ENCODE data around the gene NKAIN1. TPM values are rescaled to one million over a fixed set of nuclear protein-coding genes. Genes with fewer than 3 reads are reported as not detected.
"Not testable (repeated sequence)": the region's sequence is repeated elsewhere in the genome, so short reads cannot be mapped to it uniquely, and the experiment has no call there.

The NKAIN1 gene
- total RNA-seq, 1 experiment from 2014 or later = 36.8 TPM

DNA sequence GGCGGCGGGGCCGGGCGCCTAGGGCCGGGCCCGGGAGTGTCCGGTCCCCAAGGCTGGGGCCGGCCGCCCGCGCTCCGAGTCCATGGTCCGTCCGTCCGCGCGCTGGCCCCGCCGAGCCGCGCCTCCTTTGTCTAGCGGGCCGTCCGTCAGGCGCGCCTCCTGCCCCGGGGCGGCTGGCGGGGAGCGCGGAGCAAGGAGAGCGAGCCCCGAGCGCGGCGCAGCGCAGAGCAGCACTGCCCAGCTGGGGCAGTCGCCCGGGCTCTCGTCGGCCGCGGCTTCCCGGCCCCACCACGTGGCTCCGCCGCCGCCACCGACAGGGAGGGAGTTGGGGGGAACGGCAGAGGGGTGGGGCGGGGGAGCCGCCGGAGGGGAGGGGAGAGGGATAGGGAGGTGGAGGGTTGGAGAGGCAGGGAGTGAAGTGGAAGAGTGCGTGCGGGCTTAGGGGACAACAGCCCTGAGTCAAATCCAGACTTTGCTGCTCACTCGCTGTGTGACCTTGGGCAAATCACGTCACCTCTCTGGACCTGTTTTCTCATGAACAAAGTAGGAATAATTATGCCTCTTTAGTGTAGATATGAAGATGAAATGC, at the start of gene NKAIN1 (continued):
- TF ChIP-seq, protein P1, sequence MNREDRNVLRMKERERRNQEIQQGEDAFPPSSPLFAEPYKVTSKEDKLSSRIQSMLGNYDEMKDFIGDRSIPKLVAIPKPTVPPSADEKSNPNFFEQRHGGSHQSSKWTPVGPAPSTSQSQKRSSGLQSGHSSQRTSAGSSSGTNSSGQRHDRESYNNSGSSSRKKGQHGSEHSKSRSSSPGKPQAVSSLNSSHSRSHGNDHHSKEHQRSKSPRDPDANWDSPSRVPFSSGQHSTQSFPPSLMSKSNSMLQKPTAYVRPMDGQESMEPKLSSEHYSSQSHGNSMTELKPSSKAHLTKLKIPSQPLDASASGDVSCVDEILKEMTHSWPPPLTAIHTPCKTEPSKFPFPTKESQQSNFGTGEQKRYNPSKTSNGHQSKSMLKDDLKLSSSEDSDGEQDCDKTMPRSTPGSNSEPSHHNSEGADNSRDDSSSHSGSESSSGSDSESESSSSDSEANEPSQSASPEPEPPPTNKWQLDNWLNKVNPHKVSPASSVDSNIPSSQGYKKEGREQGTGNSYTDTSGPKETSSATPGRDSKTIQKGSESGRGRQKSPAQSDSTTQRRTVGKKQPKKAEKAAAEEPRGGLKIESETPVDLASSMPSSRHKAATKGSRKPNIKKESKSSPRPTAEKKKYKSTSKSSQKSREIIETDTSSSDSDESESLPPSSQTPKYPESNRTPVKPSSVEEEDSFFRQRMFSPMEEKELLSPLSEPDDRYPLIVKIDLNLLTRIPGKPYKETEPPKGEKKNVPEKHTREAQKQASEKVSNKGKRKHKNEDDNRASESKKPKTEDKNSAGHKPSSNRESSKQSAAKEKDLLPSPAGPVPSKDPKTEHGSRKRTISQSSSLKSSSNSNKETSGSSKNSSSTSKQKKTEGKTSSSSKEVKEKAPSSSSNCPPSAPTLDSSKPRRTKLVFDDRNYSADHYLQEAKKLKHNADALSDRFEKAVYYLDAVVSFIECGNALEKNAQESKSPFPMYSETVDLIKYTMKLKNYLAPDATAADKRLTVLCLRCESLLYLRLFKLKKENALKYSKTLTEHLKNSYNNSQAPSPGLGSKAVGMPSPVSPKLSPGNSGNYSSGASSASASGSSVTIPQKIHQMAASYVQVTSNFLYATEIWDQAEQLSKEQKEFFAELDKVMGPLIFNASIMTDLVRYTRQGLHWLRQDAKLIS (CRISPR knock-in tag; IDR thresholded peaks at IDR 0.05; ENCODE audit: borderline replicate concordance) = no peak
- no peak for TF ChIP-seq NR1H2 (CRISPR knock-in tag; IDR thresholded peaks at IDR 0.05)

GRCh38 chr1:31289021-31289420, 49.3 kb upstream of the NKAIN1 start:
- no peak for TF ChIP-seq ZMAT4 (CRISPR knock-in tag; IDR thresholded peaks at IDR 0.05)
- no peak for TF ChIP-seq IRF2 (CRISPR knock-in tag; IDR thresholded peaks at IDR 0.05; ENCODE audit: borderline replicate concordance, low read depth)
- TF ChIP-seq NFATC4 (CRISPR knock-in tag; IDR thresholded peaks at IDR 0.05) = no peak
- TF ChIP-seq, protein P2, sequence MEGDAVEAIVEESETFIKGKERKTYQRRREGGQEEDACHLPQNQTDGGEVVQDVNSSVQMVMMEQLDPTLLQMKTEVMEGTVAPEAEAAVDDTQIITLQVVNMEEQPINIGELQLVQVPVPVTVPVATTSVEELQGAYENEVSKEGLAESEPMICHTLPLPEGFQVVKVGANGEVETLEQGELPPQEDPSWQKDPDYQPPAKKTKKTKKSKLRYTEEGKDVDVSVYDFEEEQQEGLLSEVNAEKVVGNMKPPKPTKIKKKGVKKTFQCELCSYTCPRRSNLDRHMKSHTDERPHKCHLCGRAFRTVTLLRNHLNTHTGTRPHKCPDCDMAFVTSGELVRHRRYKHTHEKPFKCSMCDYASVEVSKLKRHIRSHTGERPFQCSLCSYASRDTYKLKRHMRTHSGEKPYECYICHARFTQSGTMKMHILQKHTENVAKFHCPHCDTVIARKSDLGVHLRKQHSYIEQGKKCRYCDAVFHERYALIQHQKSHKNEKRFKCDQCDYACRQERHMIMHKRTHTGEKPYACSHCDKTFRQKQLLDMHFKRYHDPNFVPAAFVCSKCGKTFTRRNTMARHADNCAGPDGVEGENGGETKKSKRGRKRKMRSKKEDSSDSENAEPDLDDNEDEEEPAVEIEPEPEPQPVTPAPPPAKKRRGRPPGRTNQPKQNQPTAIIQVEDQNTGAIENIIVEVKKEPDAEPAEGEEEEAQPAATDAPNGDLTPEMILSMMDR (IDR thresholded peaks at IDR 0.05) = no peak
- TF ChIP-seq RORB (CRISPR knock-in tag; IDR thresholded peaks at IDR 0.05) = no peak
- no peak for TF ChIP-seq STAT6 (CRISPR knock-in tag; conservative IDR thresholded peaks at IDR 0.05; ENCODE audit: low read depth)
- no peak for TF ChIP-seq GABPB1 (CRISPR knock-in tag; IDR thresholded peaks at IDR 0.05)
- no peak for TF ChIP-seq CREB1 (CRISPR knock-in tag; IDR thresholded peaks at IDR 0.05)
- no peak for TF ChIP-seq SP1 (CRISPR knock-in tag; conservative IDR thresholded peaks at IDR 0.05)
- TF ChIP-seq FOXJ3 (CRISPR knock-in tag; IDR thresholded peaks at IDR 0.05; ENCODE audit: borderline replicate concordance) = no peak
- TF ChIP-seq ZSCAN18 (CRISPR knock-in tag; IDR thresholded peaks at IDR 0.05) = no peak
- no peak for TF ChIP-seq CBFB (CRISPR knock-in tag; IDR thresholded peaks at IDR 0.05; ENCODE audit: low read depth)
- no peak for TF ChIP-seq PREB (CRISPR knock-in tag; IDR thresholded peaks at IDR 0.05; ENCODE audit: borderline replicate concordance)
- no peak for TF ChIP-seq NR3C1 (CRISPR knock-in tag; conservative IDR thresholded peaks at IDR 0.05; ENCODE audit: low read depth)
- no peaks in the 10 kb centered on the region for H3K27me3 Mint-ChIP-seq (ENCODE audit: low read depth)
- no peaks in the 10 kb centered on the region for H3K9me3 Mint-ChIP-seq
- ATAC-seq = no peak
- ChIA-PET CTCF (no interaction called here), POLR2A (interaction anchor here (0.7 kb wide), 1 partner anchor 854 kb away, joined by 3 read pairs; no protein-coding TSS in a partner anchor)
- no peak overlapping the region for H3K27ac Mint-ChIP-seq
- no peak overlapping the region for H3K4me3 Mint-ChIP-seq
- peaks cover 72% of the 10 kb centered on the region for H3K36me3 Mint-ChIP-seq
- H3K4me1 Mint-ChIP-seq = no peaks in the 10 kb centered on the region
- DNase-seq (ENCODE audit: low spot score) = no peak

GRCh38 chr1:31287791-31288190, 48.1 kb upstream of the NKAIN1 start:
- POLR2A ChIA-PET; CTCF ChIA-PET; DNase-seq (ENCODE audit: low spot score); H3K4me1 Mint-ChIP-seq; H3K4me3 Mint-ChIP-seq; H3K27me3 Mint-ChIP-seq (ENCODE audit: low read depth); H3K27ac Mint-ChIP-seq; ATAC-seq; H3K9me3 Mint-ChIP-seq: not testable (repeated sequence)
- H3K36me3 Mint-ChIP-seq = peaks cover 69% of the 10 kb centered on the region

DNA sequence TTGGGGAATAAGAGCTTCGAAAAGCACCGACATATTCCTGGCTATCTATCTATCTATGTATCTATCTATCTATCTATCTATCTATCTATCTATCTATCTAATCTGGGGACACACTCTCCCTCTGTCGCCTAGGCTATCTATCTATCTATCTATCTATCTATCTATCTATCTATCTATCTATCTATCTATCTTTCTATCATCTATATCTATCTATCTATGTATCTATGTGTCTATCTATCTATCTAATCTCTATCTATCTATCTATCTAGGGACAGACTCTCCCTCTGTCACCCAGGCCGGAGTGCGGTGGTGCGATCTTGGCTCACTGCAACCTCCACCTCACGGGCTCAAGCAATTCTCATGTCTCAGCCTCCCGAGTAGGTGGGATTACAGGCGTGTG, 42.7 kb upstream of the NKAIN1 start:
- CTCF ChIA-PET = interaction anchor here (1.3 kb wide), 1 partner anchor 101 kb away, joined by 3 read pairs; no protein-coding TSS in a partner anchor

More for the DNA sequence above, 42.7 kb upstream of the NKAIN1 start:
- H3K27ac Mint-ChIP-seq; H3K9me3 Mint-ChIP-seq; H3K4me3 Mint-ChIP-seq; DNase-seq (ENCODE audit: low spot score); H3K4me1 Mint-ChIP-seq; H3K27me3 Mint-ChIP-seq (ENCODE audit: low read depth); ATAC-seq; POLR2A ChIA-PET: not testable (repeated sequence)
- H3K36me3 Mint-ChIP-seq = peaks cover 69% of the 10 kb centered on the region
